Right forelimb (tissue), 1 donor: ENCODE results near the gene DPY19L3.
"Not testable (repeated sequence)": the region's sequence is repeated elsewhere in the genome, so short reads cannot be mapped to it uniquely, and the experiment has no call there.

Experiments used
- DNase-seq: peaks from one replicate; pipeline ENCODE4 v3.0.0-alpha.2; 2018

DPY19L3 gene

GRCh38 chr19:32405431-32406160 is at the start of gene DPY19L3:
DPY19L3 (plus strand) TSS chr19:32405770; CDS start chr19:32408254, 2,484 bp downstream.
- peak; percentile 98 for DNase-seq

- no peak for DNase-seq
Observed at GRCh38 chr19:32357720-32358119, 47.9 kb upstream of the DPY19L3 start.

- DNase-seq: no peak
Observed at GRCh38 chr19:32358321-32358720, 47.2 kb upstream of the DPY19L3 start.

GRCh38 chr19:32359581-32359980 is 46.0 kb upstream of the DPY19L3 start:
- DNase-seq: no peak

GRCh38 chr19:32361574-32362317 is 43.8 kb upstream of the DPY19L3 start:
- DNase-seq: no peak

GRCh38 chr19:32362318-32362691 is 43.3 kb upstream of the DPY19L3 start:
- no peak for DNase-seq

- DNase-seq: no peak
Observed at GRCh38 chr19:32363175-32363574, 42.4 kb upstream of the DPY19L3 start.

GRCh38 chr19:32363632-32364031 is 41.9 kb upstream of the DPY19L3 start:
- DNase-seq: no peak

GRCh38 chr19:32364040-32364439 is 41.5 kb upstream of the DPY19L3 start:
- no peak for DNase-seq

- no peak for DNase-seq
Observed at GRCh38 chr19:32367063-32367462, 38.5 kb upstream of the DPY19L3 start.

- DNase-seq: no peak
Observed at GRCh38 chr19:32367948-32368536, 37.5 kb upstream of the DPY19L3 start.

GRCh38 chr19:32368787-32369186 is 36.8 kb upstream of the DPY19L3 start:
- DNase-seq: no peak

GRCh38 chr19:32372726-32373517 is 32.6 kb upstream of the DPY19L3 start:
- DNase-seq: no peak

GRCh38 chr19:32373585-32374295 is 31.8 kb upstream of the DPY19L3 start:
- DNase-seq: no peak

GRCh38 chr19:32374362-32374761 is 31.2 kb upstream of the DPY19L3 start:
- DNase-seq: not testable (repeated sequence)

GRCh38 chr19:32377088-32377487 is 28.5 kb upstream of the DPY19L3 start:
- not testable (repeated sequence) for DNase-seq

- DNase-seq: no peak
Observed at GRCh38 chr19:32380269-32380668, 25.3 kb upstream of the DPY19L3 start.

- DNase-seq: no peak
Observed at GRCh38 chr19:32387701-32388392, 17.7 kb upstream of the DPY19L3 start.

- no peak for DNase-seq
Observed at GRCh38 chr19:32388393-32388855, 17.1 kb upstream of the DPY19L3 start.

GRCh38 chr19:32392901-32393300 is 12.7 kb upstream of the DPY19L3 start:
- no peak for DNase-seq

- no peak for DNase-seq
Observed at GRCh38 chr19:32396046-32396652, 9.4 kb upstream of the DPY19L3 start.
